HG03521 (cell line): ENCODE results near the gene TTBK2.
"Not testable (repeated sequence)": the region's sequence is repeated elsewhere in the genome, so short reads cannot be mapped to it uniquely, and the experiment has no call there.

ENCODE experiments used
- ATAC-seq: cut with Tn5 transposase; IDR thresholded peaks from one replicate; pipeline ENCODE4 v1.9.1; 2021; ENCODE audit warnings: mild to moderate bottlenecking, moderate library complexity; ENCODE audit not compliant: unreplicated experiment

The TTBK2 gene

DNA sequence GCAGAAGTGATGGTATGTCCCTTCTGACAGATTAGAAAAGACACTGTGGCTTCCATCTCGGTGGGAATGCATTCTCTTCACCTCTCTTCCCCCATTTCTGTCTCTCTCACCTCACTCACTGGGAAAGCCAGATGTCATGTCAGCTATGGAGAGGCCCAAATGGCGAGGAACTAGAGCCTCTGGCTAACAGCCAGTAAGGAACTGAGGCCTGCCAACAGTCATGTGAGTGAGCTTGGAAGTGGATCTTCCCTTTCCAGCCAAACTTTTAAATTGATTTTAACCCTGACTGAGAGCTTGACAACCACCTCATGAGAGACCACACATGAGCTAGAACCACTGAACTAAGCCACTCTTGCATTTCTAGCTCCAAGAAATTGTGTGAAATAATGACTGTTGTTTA, 148.4 kb downstream of the TTBK2 start:
- ATAC-seq: no peak

DNA sequence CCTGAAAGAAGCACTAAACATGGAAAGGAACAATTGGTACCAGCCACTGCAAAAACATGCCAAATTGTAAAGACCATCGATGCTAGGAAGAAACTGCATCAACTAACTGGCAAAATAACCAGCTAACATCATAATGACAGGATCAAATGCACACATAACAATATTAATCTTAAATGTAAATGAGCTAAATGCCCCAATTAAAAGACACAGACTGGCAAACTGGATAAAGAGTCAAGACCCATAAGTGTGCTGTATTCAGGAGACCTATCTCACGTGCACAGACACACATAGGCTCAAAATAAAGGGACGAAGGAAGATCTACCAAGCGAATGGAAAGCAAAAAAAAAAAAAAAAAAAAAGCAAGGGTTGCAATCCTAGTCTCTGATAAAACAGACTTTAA, 154.5 kb downstream of the TTBK2 start:
- not testable (repeated sequence) for ATAC-seq

DNA sequence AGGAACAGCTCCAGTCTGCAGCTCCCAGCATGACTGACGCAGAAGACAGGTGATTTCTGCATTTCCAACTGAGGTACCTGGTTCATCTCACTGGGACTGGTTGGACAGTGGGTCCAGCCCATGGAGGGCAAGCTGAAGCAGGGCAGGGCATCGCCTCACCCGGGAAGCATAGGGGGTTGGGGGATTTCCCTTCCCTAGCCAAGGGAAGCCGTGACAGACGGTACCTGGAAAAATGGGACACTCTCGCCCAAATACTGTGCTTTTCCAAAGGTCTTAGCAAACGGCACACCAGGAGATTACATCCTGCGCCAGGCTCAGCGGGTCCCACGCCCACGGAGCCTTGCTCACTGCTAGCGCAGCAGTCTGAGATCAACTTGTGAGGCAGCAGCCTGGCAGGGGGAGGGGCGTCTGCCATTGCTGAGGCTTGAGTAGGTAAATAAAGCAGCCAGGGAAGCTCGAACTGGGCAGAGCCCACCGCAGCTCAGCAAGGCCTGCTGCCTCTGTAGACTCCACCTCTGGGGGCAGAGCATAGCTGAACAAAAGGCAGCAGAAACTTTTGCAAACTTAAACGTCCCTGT, 156.3 kb downstream of the TTBK2 start:
- not testable (repeated sequence) for ATAC-seq

DNA sequence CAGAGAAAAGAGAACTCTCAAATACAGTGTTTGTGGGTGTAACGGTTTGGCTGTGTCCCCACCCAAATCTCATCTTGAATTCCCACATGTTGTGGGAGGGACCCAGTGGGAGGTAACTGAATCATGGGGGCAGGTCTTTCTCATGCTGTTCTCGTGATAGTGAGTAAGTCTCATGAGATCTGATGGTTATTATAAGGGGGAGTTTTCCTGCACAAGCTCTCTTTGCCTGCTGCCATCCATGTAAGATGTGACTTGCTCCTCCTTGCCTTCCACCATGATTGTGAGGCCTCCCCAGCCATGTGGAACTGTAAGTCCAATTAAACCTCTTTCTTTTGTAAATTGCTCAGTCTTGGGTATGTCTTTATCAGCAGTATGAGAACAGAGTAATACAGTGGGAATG, 158.8 kb downstream of the TTBK2 start:
- ATAC-seq: not testable (repeated sequence)

DNA sequence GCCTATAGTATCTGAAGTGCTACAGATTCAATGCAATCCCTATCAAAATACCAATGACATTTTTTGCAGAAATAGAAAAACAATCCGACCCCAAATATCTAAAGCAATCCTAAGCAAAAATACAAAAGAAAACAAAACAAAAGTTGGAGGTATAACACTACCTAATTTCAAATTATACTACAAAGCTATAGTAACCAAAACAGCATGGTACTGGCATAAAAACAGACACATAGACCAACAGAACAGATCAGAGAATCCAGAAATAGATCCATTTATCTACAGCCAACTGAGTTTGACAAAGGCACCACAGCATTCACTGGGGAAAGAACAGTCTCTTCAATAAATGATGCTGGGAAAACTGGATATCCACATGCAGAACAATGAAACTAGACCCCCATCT, 159.8 kb downstream of the TTBK2 start:
- no peak for ATAC-seq

DNA sequence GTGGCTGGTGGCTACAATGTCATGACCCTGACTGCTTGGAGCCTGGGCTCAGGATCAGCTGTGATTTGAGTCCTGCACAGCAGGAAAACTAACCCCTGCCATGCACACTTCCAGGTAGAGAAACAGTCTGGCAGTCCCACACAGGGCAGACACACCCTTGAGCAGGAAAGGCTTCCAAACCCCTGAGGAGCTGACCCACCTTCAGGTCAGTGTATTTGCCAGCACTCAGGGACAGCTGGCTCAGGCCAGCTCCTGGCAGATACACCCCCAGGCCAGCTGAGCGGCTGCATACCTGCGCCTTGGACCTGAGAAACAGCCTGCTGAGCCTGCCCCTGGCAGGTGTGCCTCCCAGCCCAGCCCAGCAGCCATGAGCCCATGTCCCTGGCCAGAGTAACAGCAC, 161.5 kb downstream of the TTBK2 start:
- no peak for ATAC-seq

DNA sequence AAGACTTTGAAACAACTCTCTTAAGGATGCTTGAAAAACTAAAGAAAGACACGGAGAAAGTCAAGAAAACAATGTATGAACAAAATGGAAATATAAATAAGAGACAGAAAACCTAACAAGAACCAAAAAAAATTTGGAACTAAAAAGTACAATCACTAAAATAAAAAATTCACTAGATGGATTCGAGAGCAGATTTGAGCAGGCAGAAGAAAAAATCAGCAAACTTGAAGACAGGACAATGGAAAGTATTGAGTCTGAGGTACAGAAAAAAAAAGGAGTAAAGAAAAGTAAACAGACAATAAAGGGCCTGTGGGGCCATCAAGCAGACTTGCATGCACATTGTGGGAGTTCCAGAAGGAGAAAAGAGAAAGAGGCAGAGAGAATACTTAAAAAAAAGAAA, 170.3 kb downstream of the TTBK2 start:
- ATAC-seq: no peak

DNA sequence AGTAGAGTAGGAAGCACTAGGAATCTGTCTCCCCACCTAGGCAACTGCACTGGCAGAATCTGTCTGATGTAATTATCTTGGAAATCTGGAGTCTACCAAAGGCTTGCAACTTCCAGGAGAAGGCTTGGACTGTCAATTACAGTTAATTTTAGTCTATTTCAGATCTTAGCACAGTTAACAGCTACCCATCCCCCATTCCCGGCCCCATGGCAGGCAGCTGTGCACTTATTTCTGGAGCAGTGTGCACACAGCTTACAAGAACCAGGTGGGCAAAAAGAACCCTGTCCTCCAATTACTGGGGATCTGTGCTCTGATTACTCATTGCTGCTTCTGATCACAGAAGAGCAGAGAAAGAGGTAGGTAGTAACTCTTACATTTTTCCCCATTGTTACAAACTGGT, 171.3 kb downstream of the TTBK2 start:
- no peak for ATAC-seq

DNA sequence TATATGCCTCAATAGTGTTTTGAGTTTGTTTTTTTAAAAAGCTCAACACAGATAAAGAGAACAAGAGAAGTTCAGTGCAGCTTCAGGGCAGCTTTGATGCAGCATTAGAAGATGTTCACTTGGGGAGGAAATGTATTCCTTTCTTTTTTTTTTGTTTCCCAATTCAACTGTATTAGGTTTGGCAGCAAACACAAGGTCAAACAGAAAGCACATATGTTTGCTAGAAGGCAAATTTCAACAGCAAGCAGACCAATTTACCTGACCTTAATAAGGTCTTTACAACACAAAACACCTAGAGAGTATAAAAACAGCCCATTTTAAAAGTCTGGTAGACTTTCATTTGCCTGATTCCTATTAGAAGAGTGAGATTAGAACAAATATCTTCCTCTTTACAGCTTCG, 176.4 kb downstream of the TTBK2 start:
- no peak for ATAC-seq

DNA sequence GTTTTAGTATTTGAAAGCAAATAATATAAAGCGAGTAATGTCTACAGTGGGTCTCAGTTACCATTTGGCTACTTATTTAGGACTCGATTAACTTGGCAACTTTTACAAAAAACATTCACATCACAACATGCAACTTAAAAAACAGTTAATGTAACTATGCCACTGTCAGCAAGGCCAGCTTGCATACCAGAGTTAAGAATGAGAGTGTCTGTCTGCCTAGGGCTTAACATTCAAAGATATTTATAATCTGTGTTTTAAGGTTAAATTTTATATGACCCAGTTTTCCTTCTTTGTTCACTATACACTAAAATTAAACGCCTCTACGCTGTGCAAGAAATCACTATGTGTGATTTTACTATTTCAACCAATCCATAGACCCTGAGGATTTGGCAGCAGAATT, 178.4 kb downstream of the TTBK2 start:
- no peak for ATAC-seq

DNA sequence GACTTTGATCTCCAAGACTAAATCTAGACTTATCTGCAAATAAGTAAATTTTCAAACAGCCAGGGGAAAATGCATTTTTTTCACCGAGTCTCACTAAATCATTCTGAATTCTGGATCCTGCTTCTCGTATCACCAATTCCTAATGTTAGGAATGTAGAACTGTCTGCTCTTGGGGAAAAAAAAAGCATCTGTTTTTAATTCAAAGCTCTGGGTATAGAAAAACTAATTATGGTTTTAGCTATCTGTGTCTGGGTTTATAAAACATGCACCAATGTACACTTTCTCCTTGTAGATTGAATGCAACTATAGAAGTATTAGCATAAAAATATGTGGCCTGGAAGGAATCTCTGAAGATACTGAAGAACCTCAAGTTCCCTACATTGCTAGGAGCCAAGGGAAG, 178.9 kb downstream of the TTBK2 start:
- ATAC-seq: no peak

DNA sequence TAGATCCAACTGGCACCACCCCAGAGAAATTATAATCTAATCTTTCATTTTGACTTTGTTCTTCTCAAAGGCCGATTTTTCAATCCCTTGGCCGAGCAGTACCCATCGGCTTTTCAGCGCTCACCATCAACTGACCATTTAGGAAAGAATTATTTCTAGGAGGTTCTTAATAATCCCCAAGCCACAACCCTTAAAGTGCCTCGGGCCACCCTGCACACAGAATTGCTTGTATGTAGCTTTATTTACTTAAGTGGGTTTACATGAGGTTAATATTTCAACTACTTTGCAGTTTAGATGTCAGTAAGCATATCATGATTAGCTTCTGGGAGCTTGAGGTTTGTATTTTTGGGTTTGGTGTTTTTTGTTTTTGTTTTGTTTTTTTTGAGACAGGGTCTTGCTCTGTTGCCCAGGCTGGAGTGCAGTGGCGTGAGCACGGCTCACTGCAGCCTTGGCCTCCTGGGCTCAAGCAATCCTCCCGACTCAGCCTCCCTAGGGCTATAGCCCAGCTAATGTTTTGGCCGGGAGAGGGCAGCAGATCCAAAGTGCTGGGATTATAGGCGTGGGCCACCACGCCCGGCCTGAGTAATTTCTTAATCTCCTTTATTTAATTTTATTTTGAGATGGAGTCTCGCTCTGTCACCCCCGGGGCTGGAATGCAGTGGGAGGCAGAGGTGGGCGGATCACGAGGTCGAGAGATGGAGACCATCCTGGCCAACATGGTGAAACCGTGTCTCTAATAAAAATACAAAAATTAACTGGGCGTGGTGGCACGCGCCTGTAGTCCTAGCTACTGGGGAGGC, 182.8 kb downstream of the TTBK2 start:
- ATAC-seq: no peak

DNA sequence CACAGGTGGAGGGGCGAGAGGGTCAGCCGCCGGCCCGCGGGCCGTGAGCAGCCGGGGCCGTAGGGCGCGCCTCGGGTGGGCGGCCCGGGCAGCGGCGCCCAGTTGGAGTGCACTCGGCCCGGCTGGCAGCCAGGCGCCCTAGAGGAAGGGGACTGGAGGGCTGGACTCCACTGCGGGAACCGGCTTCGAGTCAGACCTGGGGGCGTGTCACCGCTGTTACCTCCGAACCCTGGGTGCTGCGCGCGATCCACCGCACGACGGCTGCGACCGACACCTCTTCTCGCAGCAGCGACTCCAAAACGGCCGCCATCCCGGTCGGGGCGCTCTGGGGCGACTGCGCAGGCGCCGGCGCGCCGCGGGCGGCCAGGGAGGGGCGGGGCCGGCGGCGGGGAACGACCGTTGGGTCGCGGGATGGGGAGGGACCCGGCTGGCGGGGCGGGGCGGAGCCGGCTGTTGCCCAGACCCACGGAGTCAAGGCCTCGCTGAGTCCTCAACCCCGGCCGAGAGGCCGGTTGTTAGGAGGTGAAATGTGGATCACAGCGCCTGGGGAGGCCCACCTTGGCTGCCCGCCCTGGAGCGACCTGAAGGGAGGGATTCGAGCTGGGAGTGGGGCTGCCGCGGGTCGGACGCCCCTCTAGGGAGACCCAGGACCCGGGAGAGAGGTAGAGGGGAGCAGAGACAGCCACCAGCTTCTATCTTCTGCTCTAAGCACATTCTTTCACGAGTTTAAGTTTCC, 183.6 kb downstream of the TTBK2 start, which contains the start of gene CDAN1:
TSS of gene CDAN1 (minus strand) at position 336 of the 736 bp plus-strand sequence. CDS start at position 310, 26 bp downstream.
- peak; percentile 91 for ATAC-seq

DNA sequence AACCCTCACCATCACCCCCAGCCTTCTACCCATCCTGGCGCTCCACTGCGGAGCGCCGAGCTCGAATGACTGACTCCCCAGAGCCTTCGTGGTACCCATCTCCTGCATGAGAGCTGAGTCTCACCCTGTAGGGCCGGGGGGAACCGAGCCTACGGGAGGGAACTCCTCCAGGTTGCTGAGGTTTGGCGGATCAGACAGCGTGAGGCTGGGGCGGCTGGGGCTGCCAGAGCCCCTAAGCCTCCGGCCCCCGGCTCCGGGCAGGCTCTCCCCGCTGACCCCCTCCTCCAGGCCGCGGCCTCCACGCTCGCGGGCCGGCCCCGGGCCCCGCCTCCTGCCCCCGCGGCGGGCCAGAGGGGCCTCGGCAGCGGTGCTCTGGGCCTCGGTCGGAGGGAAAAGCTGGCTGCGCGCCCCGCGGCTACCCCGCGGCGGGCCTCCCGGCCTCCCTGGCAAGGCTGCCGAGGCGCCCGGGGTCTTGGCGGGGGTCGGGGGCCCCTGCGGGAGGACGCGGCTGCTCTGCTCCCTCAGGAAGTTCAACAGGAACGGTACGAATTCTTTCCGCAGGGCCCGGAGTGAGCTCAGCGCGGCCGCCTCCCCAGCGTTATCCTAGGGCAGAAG, 184.3 kb downstream of the TTBK2 start:
- no peak for ATAC-seq

DNA sequence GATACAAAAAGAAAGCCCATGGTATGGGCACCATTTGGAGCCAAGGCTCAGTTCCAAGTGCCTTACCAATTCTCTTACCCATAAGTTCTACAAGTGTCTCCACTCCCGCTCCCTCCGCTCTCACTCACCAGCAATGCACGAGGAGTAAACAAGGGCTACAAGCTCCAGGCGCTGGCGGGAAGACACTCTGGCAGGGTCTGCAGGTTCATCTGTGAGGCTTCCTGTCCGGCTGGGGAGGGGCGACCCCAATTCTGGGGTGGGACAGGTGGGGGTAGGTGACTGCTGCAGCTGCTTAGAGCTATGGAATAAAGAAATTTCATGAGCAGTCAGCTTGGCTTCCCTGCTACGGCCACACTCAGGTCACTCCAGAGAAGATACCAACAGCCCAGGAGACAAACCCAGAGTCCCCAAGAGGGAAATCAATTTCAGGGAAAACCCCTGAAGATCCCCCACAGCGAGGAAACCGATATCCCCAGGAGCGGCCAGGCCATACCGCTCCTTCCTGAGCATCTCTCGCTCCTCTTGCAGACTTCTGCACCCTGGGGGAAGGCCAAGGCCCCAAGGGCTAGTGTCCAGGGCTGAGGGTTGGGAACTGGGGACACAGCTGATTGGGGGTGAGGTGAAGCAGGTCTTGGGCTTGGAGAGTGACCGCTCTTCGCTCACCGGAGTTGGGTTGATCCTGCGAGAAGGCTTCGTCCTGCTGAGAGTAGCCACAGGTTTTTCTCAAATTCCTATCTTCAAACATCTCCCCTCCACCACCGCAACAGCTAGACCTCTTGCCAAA, 185.0 kb downstream of the TTBK2 start:
- no peak for ATAC-seq

DNA sequence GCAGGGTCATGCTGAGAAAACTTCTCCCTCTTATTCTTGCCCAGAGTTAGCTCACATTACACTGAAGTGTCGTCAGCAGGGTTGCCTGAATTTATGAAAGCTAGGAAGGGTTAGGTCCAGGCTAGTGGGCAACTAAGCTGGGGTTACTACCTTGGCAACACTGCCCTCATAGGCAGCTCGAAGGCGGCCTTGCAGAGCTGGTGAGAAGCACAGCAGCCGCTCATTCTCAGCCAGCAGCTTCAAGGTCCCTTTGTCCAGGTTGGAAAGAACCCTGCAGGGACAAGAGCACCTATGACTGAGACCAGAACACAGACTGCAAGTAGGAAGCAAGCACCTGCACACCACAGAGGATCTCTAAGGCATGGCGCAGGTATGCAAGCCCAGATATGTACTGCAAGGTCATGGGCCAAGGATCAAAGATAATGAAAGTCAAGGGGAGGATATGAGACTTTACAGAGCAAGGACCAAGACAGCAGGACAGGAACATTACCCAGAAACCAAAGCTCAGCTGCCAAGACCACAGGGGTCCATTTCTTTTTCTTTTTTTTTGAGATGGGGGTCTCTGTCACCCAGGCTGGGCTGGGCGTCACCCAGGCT, 186.4 kb downstream of the TTBK2 start:
- ATAC-seq: no peak

DNA sequence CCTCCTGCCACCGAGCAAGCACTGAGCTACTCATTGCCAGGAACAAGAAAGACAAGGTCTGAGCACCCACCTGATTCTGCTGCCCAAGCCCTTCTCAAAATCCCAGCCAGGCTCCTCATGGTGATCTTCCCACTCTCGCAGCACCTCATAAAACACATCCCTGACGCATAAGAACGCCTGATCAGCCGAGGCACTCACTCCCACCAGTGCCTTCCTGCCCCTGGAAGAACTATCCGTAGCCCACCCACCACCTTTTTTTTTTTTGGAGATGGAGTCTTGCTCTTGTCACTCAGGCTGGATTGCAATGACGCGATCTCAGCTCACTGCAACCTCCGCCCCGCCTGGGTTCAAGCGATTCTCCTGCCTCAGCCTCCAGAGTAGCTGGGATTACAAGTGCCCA, 187.6 kb downstream of the TTBK2 start:
- ATAC-seq: no peak

DNA sequence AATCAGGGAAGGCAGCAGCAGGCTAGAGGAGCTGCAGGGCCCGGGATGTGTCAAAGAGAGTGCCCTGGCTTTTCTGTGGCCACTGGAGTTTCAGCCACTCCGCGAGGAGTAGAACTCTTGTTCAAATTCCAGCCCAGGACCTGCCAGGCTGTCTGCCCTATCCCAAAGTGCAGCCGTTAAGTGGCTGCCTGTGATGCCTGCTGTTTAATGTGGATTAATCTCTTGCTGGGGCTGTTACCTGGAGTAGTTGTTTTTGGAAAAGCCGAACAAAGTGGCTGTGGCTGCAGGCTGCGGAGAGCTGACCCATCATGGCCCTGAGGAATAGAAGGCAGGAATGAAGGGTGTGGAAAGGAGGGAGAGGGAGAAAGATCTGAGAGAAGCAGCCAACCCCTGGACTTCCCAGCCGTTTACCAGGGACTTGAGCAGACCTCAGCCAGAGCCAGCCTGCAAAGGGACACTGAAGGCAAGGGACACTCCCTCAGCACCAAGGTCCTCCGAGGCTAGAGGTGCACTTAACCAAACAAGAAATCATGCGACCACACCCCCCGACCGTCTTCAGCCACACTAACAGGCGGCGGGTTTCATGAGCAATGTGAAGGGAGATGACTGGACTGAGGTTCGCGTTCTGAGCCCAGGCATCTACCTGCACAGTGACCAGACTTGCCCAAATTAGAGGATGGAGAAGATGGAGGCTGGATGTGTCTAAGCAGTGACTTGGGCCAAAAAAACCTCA, 188.3 kb downstream of the TTBK2 start:
- no peak for ATAC-seq

DNA sequence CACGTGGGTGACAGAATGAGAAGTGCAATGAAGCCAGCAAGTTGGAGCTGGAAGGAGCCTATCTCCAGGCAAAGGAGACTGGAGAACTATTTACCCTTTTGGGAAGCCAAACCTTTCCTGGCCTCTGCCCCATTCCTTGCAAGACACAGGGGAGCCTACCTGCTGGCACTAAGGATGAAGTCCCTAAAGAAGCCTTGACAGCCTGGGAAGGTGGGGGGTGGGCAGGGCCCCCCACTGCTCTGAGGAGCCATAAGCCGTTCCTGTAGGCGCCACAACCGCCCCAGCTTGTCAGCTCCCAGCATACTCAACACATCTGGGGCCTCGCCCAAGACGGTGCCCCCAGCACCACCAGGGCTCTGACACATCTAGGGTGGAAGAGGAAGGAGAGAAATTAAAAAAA, 189.1 kb downstream of the TTBK2 start:
- ATAC-seq: no peak

DNA sequence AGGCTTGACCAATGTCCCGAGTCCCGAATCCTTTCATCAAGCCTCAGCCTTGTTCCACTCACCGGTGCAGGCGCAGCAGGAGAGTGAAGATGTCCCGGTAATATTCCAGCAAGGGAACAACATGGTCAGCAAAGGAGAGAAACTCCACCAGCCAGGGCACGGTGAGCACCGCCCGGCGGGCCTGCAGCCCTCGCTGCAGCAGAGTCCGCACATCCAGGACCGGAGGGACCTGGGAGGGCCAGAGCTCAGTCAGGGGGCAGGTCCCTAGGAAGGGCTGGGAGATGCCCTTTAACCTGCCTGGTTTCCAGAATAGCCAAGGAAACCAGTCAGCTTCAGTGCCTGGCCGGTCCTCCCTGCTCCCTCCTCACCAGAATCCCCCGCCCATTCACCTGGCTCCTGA, 190.0 kb downstream of the TTBK2 start:
- no peak for ATAC-seq
